ENCODE results near the gene PLD2. TPM values are rescaled to one million over a fixed set of nuclear protein-coding genes. Genes with fewer than 3 reads are reported as not detected.

Gene PLD2
- total RNA-seq, 1 donor from 2014 or later: 64.5 TPM

DNA sequence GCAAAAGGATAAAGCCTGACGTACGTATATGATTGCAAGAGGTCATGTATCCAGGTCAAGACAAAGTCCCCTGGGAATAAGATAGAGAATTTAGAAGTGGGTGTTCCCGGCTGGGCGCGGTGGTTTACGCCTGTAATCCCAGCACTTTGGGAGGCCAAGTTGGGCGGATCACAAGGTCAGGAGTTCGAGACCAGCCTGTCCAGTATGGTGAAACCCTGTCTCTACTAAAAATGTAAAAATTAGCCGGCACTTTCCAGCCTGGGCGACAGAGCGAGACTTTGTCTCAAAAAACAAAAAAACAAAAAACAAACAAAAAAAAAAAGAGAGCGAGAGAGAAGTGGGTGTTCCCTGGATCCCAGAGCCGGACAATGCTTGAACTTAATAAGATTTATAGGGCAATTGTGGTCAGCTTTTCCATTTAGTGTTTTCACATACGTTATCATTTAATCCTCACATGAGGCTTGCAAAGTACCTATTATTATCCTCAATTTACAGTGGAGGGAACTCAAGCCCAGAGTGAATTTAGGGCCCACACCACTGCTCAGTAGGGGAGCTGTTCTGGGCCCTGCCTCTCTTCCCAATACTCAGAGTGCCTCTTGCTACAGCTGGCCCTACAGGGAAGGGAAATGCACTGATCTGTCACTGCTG, 18.7 kb upstream of the PLD2 start:
- peaks cover 9 to 31% of the 10 kb centered on the region in 2 donors for H3K4me1 ChIP-seq
- H3K27me3 ChIP-seq: no peaks in the 10 kb centered on the region
- no peaks in the 10 kb centered on the region for H3K36me3 ChIP-seq
- no peak overlapping the region for H3K27ac ChIP-seq
- no peaks in the 10 kb centered on the region for H3K9me3 ChIP-seq
- no peak for DNase-seq (ENCODE audit: low spot score in 2 of 2)
- intact Hi-C loops (cut with DNase I): loop anchor here (5.0 kb wide), 1 partner anchor 56 kb away; the partner anchor contains the start of gene MED11
- TF ChIP-seq, protein P1, sequence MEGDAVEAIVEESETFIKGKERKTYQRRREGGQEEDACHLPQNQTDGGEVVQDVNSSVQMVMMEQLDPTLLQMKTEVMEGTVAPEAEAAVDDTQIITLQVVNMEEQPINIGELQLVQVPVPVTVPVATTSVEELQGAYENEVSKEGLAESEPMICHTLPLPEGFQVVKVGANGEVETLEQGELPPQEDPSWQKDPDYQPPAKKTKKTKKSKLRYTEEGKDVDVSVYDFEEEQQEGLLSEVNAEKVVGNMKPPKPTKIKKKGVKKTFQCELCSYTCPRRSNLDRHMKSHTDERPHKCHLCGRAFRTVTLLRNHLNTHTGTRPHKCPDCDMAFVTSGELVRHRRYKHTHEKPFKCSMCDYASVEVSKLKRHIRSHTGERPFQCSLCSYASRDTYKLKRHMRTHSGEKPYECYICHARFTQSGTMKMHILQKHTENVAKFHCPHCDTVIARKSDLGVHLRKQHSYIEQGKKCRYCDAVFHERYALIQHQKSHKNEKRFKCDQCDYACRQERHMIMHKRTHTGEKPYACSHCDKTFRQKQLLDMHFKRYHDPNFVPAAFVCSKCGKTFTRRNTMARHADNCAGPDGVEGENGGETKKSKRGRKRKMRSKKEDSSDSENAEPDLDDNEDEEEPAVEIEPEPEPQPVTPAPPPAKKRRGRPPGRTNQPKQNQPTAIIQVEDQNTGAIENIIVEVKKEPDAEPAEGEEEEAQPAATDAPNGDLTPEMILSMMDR (IDR thresholded peaks at IDR 0.05): no peak
- peak overlapping the region in 1 of 2 donors; percentile 85 for H3K4me3 ChIP-seq

DNA sequence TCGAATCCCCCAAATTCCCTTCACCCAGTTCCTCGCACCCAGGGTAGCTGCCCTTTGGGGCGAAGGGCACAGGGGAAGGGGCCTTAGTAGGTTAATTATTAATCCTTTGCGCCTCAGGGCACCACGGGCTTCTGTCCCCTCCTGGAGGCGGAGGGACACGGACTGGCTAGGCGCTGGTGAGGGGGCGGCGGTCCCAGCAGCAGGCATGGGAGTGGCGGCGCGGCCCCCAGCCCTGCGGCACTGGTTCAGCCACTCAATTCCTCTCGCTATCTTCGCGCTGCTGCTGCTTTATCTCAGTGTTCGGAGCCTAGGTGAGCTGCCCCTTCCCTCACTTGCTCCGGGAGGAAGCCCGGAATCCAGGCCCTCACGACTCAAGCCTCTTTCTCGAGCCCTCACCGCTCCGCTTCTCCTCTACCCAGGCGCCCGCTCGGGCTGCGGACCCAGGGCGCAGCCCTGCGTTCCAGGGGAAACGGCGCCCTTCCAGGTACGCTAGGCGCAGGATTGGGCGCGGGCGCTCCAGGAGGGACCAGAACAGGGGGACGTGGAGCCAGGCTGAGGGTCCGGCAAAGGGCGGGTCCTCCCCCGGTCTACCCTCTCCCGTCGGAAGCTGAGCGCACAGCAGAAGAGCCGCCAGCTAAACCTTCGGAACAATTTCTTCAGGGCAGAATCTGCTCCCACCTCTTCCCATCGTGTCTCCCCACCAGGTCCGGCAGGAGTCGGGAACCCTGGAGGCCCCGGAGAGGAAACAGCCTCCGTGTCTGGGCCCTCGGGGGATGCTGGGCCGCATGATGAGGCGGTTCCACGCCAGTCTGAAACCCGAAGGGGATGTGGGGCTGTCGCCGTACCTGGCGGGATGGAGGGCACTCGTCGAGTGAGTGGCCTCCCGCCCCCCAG, 17.9 kb upstream of the PLD2 start, which contains the start of gene GLTPD2:
TSS of gene GLTPD2 (plus strand) at position 158 of the 894 bp plus-strand sequence. CDS start at position 206, 48 bp downstream.
- intact Hi-C loops (cut with DNase I): loop anchor here (5.0 kb wide), 1 partner anchor 57 kb away; the partner anchor contains the start of gene MED11
- TF ChIP-seq, protein P1 (IDR thresholded peaks at IDR 0.05): no peak
- Histone ChIP-seq H3K9me3 (no peaks in the 10 kb centered on the region), H3K27ac (peak within 1 kb of the TSS; percentile 94 to 96), H3K27me3 (no peaks in the 10 kb centered on the region), H3K4me1 (peaks cover 9 to 31% of the 10 kb centered on the region in 2 donors), H3K36me3 (no peaks in the 10 kb centered on the region), H3K4me3 (peak within 1 kb of the TSS; percentile 79 to 85)
- DNase-seq (ENCODE audit: low spot score in 2 of 2): no peak

DNA sequence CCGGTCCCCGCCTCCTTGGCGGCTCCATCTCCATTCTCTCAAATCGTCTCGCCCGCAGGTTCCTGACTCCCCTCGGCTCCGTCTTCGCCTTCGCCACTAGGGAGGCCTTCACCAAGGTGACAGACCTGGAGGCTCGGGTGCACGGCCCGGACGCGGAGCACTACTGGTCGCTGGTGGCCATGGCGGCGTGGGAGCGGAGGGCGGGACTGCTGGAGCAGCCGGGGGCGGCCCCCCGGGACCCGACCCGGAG, 17.3 kb upstream of the PLD2 start:
- no peak for DNase-seq (ENCODE audit: low spot score in 2 of 2)
- peaks cover 9 to 31% of the 10 kb centered on the region in 2 donors for H3K4me1 ChIP-seq
- intact Hi-C loops (cut with DNase I): loop anchor here (5.0 kb wide), 1 partner anchor 57 kb away; the partner anchor contains the start of gene MED11
- peak overlapping the region; percentile 79 to 85 for H3K4me3 ChIP-seq
- no peaks in the 10 kb centered on the region for H3K27me3 ChIP-seq
- no peaks in the 10 kb centered on the region for H3K36me3 ChIP-seq
- no peaks in the 10 kb centered on the region for H3K9me3 ChIP-seq
- TF ChIP-seq, protein P1 (IDR thresholded peaks at IDR 0.05): no peak
- peak overlapping the region; percentile 94 to 96 for H3K27ac ChIP-seq

DNA sequence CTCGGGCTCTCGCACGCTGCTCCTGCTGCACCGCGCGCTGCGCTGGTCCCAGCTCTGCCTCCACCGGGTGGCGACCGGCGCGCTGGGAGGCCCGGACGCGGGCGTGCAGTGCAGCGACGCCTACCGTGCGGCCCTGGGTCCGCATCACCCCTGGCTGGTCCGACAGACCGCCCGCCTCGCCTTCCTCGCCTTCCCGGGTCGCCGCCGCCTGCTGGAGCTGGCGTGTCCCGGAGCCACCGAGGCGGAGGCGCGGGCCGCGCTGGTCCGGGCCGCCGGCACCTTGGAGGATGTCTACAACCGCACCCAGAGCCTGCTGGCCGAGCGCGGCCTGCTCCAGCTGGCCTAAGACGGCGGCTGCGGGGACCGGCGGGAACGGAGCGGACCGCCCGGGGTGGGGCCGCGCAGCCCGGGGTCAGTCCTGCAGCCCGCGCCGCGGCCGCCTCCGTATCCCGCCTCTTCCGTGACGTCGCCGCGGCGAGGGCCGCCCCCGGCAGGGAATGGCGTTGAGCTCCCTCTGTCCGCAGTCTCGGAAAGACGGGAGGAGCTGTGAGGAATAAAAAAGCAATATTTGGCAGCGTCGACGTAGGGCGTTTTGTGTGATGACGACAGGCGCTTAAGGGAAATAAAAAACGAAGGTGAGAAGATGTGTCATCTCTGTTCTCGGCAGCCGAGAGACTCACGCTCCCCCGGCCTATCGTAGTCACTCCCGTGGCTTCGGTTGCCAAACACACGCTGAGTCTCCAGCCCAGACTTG, 16.8 kb upstream of the PLD2 start:
- H3K27ac ChIP-seq: peak overlapping the region; percentile 94 to 96
- TF ChIP-seq, protein P1 (IDR thresholded peaks at IDR 0.05): peak; percentile 60 to 94 (median 71)
- DNase-seq (ENCODE audit: low spot score in 2 of 2): peak; percentile 64 to 92
- no peaks in the 10 kb centered on the region for H3K9me3 ChIP-seq
- intact Hi-C loops (cut with DNase I): loop anchor here (1.0 to 5.0 kb wide), 4 partner anchors 17 to 80 kb away; partner anchors contain the start of genes ARRB2, MED11, MINK1 and PLD2
- peaks cover 9 to 30% of the 10 kb centered on the region in 2 donors for H3K4me1 ChIP-seq
- no peaks in the 10 kb centered on the region for H3K27me3 ChIP-seq
- no peaks in the 10 kb centered on the region for H3K36me3 ChIP-seq
- peak overlapping the region; percentile 79 to 85 for H3K4me3 ChIP-seq

DNA sequence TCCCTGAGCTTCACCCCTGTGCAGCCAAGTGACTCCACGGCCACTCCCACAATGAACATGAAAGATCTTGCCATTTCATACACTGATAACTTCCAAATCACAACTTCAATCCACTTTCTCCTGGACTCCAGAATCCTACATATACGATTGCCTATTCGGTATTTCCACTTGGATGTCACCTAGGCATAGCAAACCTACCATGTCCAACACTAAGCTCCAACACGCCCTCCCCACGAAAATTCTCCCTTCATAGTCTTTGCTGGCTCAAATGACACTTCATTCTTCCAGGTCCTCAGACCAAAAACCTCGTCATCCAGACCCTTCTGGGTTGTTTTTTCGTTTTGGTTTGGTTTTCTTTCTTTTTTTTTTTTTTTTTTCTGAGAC, 16.3 kb upstream of the PLD2 start:
- H3K4me3 ChIP-seq: peak overlapping the region; percentile 79 to 85
- H3K27ac ChIP-seq: peak overlapping the region; percentile 94 to 96
- TF ChIP-seq, protein P1 (IDR thresholded peaks at IDR 0.05): no peak
- no peaks in the 10 kb centered on the region for H3K9me3 ChIP-seq
- no peaks in the 10 kb centered on the region for H3K27me3 ChIP-seq
- peaks cover 9 to 27% of the 10 kb centered on the region in 2 donors for H3K4me1 ChIP-seq
- no peak for DNase-seq (ENCODE audit: low spot score in 2 of 2)
- intact Hi-C loops (cut with DNase I): loop anchor here (1.0 kb wide), 3 partner anchors 17 to 80 kb away; partner anchors contain the start of genes ARRB2, MINK1 and PLD2
- H3K36me3 ChIP-seq: no peaks in the 10 kb centered on the region
